RWPE1 (cell line): ENCODE measurements around the gene AFG1L.

Experiments used
- CTCF ChIA-PET: fragments of 350-600 bp; sonication (Branson Sonifier 250); formaldehyde crosslinking; extraction: SDS; loops from one replicate; lab custom pipeline; 2021; lab: Yijun Ruan, JAX
- POLR2A ChIA-PET: fragments of 400-600 bp; formaldehyde crosslinking; extraction: SDS; loops from one replicate; lab custom pipeline; 2020; ENCODE audit warnings: antibody characterized with exemption; ENCODE audit not compliant: low non-redundant PET; lab: Yijun Ruan, JAX
- DNase-seq: peaks from one replicate; pipeline ENCODE4 v3.0.0; 2012; ENCODE audit warnings: low spot score
- H3K27ac ChIP-seq: fragments of 450-650 bp; 2 replicates; pipeline ENCODE4 v1.5.1; 2017
- CTCF ChIP-seq: fragments of 450-650 bp; conservative IDR thresholded peaks from 2 replicates; pipeline ENCODE4 v1.5.1; 2017; ENCODE audit warnings: low read depth, mild to moderate bottlenecking

Gene AFG1L

GRCh38 chr6:108521616-108522107 is 226.8 kb downstream of the AFG1L start:
- ChIA-PET CTCF (no interaction called here), POLR2A (no interaction called here)
- DNase-seq = no peak
- TF ChIP-seq CTCF = no peak
- no peak overlapping the region for H3K27ac ChIP-seq

- POLR2A ChIA-PET = no interaction called here
- no peak for DNase-seq
- CTCF ChIA-PET = interaction anchor here (0.6 kb wide), 1 partner anchor 272 kb away, joined by 9 read pairs; no protein-coding TSS in a partner anchor
- TF ChIP-seq CTCF = no peak
- no peak overlapping the region for H3K27ac ChIP-seq
These were observed 228.8 kb downstream of the AFG1L start for GRCh38 chr6:108523697-108524096.

GRCh38 chr6:108524528-108525248 is 229.8 kb downstream of the AFG1L start:
- DNase-seq = no peak
- H3K27ac ChIP-seq = no peak overlapping the region
- ChIA-PET POLR2A (no interaction called here), CTCF (interaction anchor here (1.3 kb wide), 1 partner anchor 412 kb away, joined by 3 read pairs; no protein-coding TSS in a partner anchor)
- no peak for TF ChIP-seq CTCF

- ChIA-PET POLR2A (no interaction called here), CTCF (interaction anchor here (0.5 to 0.7 kb wide), 7 partner anchors 9 to 804 kb away, joined by 3 to 7 read pairs (median 5); no protein-coding TSS in a partner anchor)
- no peak overlapping the region for H3K27ac ChIP-seq
- TF ChIP-seq CTCF = peak; percentile 85
- DNase-seq = peak; percentile 41
These were observed 231.9 kb downstream of the AFG1L start for GRCh38 chr6:108526739-108527174.

- H3K27ac ChIP-seq = no peak overlapping the region
- POLR2A ChIA-PET = no interaction called here
- DNase-seq = no peak
- TF ChIP-seq CTCF = no peak
- CTCF ChIA-PET = no interaction called here
These were observed 234.0 kb downstream of the AFG1L start for GRCh38 chr6:108528878-108529277.

GRCh38 chr6:108531332-108531731 is 236.5 kb downstream of the AFG1L start:
- POLR2A ChIA-PET = no interaction called here

More at GRCh38 chr6:108531332-108531731, 236.5 kb downstream of the AFG1L start:
- CTCF ChIA-PET = no interaction called here
- no peak overlapping the region for H3K27ac ChIP-seq
- no peak for DNase-seq
- no peak for TF ChIP-seq CTCF
